ENCODE data around the gene HRH1. TPM values are rescaled to one million over a fixed set of nuclear protein-coding genes. Genes with fewer than 3 reads are reported as not detected.
"Not testable (repeated sequence)": the region's sequence is repeated elsewhere in the genome, so short reads cannot be mapped to it uniquely, and the experiment has no call there.

Gene HRH1
- total RNA-seq, 1 donor from 2014 or later = 1.4 TPM

DNA sequence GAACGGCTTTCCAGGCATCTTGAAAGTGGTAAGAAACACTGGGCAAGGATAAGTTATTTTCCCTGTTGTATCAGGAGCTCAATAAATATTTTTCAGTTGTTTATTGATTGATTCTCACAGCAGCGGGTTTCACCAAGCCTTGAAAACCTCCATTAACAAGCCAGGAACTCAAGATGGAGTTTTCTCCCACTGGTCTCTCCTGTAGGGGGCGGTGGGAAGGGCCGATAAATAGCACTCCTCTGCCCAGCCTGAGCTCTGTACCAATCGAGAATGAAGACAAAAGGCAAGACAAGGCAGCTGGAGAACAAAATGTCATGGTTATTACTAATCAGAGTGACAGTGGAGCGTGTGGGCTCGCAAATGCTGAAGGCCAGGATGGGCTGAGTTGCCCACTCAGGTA lies 7.4 kb downstream of the HRH1 start:
- Histone ChIP-seq H3K36me3 (no peaks in the 10 kb centered on the region), H3K9me3 (replicated peaks) (peaks cover 5% of the 10 kb centered on the region), H3K4me3 (no peak overlapping the region), H3K27me3 (ENCODE audit: low read depth) (peaks cover 37% of the 10 kb centered on the region), H3K27ac (replicated peaks) (no peak overlapping the region), H3K4me1 (peaks cover 4% of the 10 kb centered on the region)
- TF ChIP-seq, protein P1, sequence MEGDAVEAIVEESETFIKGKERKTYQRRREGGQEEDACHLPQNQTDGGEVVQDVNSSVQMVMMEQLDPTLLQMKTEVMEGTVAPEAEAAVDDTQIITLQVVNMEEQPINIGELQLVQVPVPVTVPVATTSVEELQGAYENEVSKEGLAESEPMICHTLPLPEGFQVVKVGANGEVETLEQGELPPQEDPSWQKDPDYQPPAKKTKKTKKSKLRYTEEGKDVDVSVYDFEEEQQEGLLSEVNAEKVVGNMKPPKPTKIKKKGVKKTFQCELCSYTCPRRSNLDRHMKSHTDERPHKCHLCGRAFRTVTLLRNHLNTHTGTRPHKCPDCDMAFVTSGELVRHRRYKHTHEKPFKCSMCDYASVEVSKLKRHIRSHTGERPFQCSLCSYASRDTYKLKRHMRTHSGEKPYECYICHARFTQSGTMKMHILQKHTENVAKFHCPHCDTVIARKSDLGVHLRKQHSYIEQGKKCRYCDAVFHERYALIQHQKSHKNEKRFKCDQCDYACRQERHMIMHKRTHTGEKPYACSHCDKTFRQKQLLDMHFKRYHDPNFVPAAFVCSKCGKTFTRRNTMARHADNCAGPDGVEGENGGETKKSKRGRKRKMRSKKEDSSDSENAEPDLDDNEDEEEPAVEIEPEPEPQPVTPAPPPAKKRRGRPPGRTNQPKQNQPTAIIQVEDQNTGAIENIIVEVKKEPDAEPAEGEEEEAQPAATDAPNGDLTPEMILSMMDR (IDR thresholded peaks at IDR 0.05; ENCODE audit: borderline replicate concordance) = no peak
- DNase-seq = no peak
- intact Hi-C loops (cut with micrococcal nuclease) = no loop called here

- no peak for DNase-seq
- intact Hi-C loops (cut with micrococcal nuclease) = no loop called here
- TF ChIP-seq, protein P1 (IDR thresholded peaks at IDR 0.05; ENCODE audit: borderline replicate concordance) = no peak
Measured at GRCh38 chr3:11162401-11163345, 8.4 kb downstream of the HRH1 start.

DNA sequence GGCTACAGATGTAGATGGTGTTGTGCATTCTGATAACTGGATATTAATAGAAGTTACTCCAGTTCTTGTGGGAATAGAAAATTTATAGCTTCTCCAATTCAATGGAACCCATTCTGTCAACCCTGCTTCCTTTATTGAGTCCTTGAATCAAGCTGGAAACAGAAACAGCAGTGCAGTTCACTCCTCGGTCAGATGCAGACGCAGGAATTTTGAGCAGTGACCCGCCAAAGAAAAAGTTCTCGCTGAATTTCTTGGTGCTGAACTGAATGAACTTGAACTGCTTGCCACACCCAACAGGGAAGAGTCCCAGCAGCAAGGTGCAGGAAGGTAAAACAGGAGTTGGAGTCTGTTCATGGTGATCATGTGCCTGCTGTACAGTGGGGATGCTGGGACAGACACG lies 10.3 kb downstream of the HRH1 start:
- no peaks in the 10 kb centered on the region for H3K36me3 ChIP-seq
- H3K9me3 ChIP-seq (replicated peaks) = no peaks in the 10 kb centered on the region
- no peak overlapping the region for H3K27ac ChIP-seq (replicated peaks)
- H3K4me1 ChIP-seq = no peaks in the 10 kb centered on the region
- H3K27me3 ChIP-seq (ENCODE audit: low read depth) = peaks cover 20% of the 10 kb centered on the region
- H3K4me3 ChIP-seq = no peak overlapping the region
- intact Hi-C loops (cut with micrococcal nuclease) = no loop called here
- DNase-seq = no peak
- TF ChIP-seq, protein P1 (IDR thresholded peaks at IDR 0.05; ENCODE audit: borderline replicate concordance) = no peak

More at GRCh38 chr3:11162401-11163345, 8.4 kb downstream of the HRH1 start:
- H3K9me3 ChIP-seq (replicated peaks) = peaks cover 5% of the 10 kb centered on the region
- H3K27ac ChIP-seq (replicated peaks) = no peak overlapping the region
- H3K36me3 ChIP-seq = no peaks in the 10 kb centered on the region
- no peak overlapping the region for H3K4me3 ChIP-seq
- H3K4me1 ChIP-seq = peaks cover 4% of the 10 kb centered on the region
- H3K27me3 ChIP-seq (ENCODE audit: low read depth) = peaks cover 27% of the 10 kb centered on the region

DNA sequence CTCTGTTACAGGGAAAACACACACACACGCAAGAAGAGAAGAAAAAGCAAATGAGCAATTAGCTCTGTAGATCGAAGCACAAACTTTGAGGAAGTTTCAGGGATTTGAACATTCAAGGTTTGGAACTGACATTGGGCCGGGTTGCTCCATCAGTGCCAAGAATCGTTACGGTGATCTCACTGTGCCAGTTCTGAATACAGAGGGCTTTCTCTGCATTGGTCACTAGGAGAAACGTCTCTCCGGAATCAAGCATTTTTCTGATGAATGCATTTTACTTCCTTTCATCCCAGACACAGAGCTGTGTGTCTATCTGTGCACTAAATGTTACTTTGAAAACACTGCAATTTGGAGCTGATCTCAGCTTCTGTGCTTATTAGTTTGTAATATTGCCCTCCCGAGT lies 11.2 kb downstream of the HRH1 start:
- TF ChIP-seq, protein P1 (IDR thresholded peaks at IDR 0.05; ENCODE audit: borderline replicate concordance) = no peak
- H3K27me3 ChIP-seq (ENCODE audit: low read depth) = peaks cover 19% of the 10 kb centered on the region
- no peak overlapping the region for H3K4me3 ChIP-seq
- H3K9me3 ChIP-seq (replicated peaks) = no peaks in the 10 kb centered on the region
- intact Hi-C loops (cut with micrococcal nuclease) = no loop called here
- DNase-seq = no peak
- H3K4me1 ChIP-seq = no peaks in the 10 kb centered on the region
- no peak overlapping the region for H3K27ac ChIP-seq (replicated peaks)
- H3K36me3 ChIP-seq = no peaks in the 10 kb centered on the region

GRCh38 chr3:11166807-11167400 lies 12.6 kb downstream of the HRH1 start:
- not testable (repeated sequence) for DNase-seq

GRCh38 chr3:11167590-11167989 lies 13.3 kb downstream of the HRH1 start:
- Histone ChIP-seq H3K36me3 (no peaks in the 10 kb centered on the region), H3K27ac (replicated peaks) (no peak overlapping the region)

More at GRCh38 chr3:11166807-11167400, 12.6 kb downstream of the HRH1 start:
- peaks cover 11% of the 10 kb centered on the region for H3K27me3 ChIP-seq (ENCODE audit: low read depth)
- H3K4me3 ChIP-seq; H3K9me3 ChIP-seq (replicated peaks); intact Hi-C loops (cut with micrococcal nuclease); H3K4me1 ChIP-seq; H3K27ac ChIP-seq (replicated peaks); H3K36me3 ChIP-seq: not testable (repeated sequence)

More at GRCh38 chr3:11167590-11167989, 13.3 kb downstream of the HRH1 start:
- Histone ChIP-seq H3K9me3 (replicated peaks) (no peaks in the 10 kb centered on the region), H3K4me3 (no peak overlapping the region), H3K27me3 (ENCODE audit: low read depth) (peaks cover 9% of the 10 kb centered on the region), H3K4me1 (peaks cover 13% of the 10 kb centered on the region)
- intact Hi-C loops (cut with micrococcal nuclease) = no loop called here
- TF ChIP-seq, protein P1 (IDR thresholded peaks at IDR 0.05; ENCODE audit: borderline replicate concordance) = no peak
- no peak for DNase-seq
